Non-pigmented ciliary epithelial cell (primary cell): ENCODE measurements around the gene SVEP1.

Experiments used
- DNase-seq: peaks from one replicate; pipeline ENCODE4 v3.0.0-alpha.2; 2010; ENCODE audit warnings: low read depth

SVEP1 gene

GRCh38 chr9:110317911-110318310 is 261.6 kb downstream of the SVEP1 start:
- DNase-seq = no peak

DNA sequence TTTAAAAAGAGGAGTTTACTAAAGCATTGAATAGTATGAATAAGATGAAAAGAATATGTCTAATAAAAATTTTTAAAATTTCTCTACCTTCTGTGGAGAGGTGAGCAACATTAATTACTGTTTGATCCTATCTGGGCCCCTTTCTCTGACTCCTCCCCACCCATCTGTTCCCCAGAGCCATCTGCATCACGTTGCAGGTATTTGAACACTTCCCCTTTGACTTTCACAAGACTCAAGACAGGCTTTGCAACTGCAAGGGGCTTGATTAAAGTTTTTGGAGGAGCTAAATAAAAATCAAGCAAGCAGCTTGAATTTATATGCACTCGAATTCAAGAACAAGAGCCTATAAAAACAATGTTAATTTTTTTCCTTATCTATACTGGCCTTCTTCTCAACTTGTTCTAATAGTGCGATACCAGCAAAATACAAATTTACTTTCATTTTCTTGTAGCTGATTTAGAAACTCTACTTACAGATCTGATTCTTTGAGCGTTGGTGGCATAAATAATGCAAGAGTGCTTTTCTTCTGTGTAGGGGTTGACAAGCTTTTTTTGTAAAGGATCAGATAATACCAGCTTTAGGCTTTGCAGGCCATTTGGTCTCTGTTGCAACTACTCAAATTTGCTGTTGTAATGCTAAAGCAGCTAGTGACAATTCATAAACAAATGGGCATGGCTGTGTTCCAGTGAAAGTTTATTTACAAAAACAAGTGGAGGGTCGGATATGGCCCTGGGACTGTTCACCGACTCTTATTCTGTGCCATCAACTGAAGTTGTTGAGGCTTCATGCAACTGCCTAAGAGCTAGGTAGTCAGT is 263.1 kb downstream of the SVEP1 start:
- DNase-seq = no peak
